HCT116 (cell line): ENCODE measurements around the gene PLCXD1. TPM values are rescaled to one million over a fixed set of nuclear protein-coding genes. Genes with fewer than 3 reads are reported as not detected.
"Not testable (repeated sequence)": the region's sequence is repeated elsewhere in the genome, so short reads cannot be mapped to it uniquely, and the experiment has no call there.

Experiments
- ATAC-seq: fragments of 200-7000 bp; cut with Tn5 transposase; 2 replicates; pipeline ENCODE4 v1.9.1; 2020; ENCODE audit warnings: mild to moderate bottlenecking, moderate library complexity
- BruUV-seq: library from RNA; stranded (reverse); fragments of 400-500 nt; replicated peaks from 2 replicates; lab custom pipeline; 2021; lab: Mats Ljungman, UMichigan
- CTCF ChIA-PET: fragments of 300-600 bp; sonication (Branson Sonifier 250); formaldehyde crosslinking; loops from one replicate; lab custom pipeline; 2021; ENCODE audit warnings: antibody characterized with exemption; lab: Charles Lee
- POLR2A ChIA-PET: fragments of 300-600, 350-600 bp; sonication (Branson Sonifier 250); formaldehyde crosslinking; loops from one replicate; lab custom pipeline; 2021; ENCODE audit warnings: antibody characterized with exemption; lab: Charles Lee
- RAD21 ChIA-PET, 2 experiments: fragments of 300-600 bp; sonication (Branson Sonifier 250); formaldehyde crosslinking; loops; one replicate each; lab custom pipeline; 2023; ENCODE audit warnings: low total read pairs in 2 of 2; ENCODE audit not compliant: uncharacterized antibody in 2 of 2, unreplicated experiment in 2 of 2, low non-redundant PET in 1 of 2; lab: Charles Lee
- DNase-seq: peaks from one replicate; pipeline ENCODE4 v3.0.0-alpha.2; 2010; ENCODE audit warnings: low read depth, low spot score
- H2AFZ ChIP-seq: fragments of 200-600 bp; shearing (Covaris generic), sonication (generic); 2 replicates; pipeline ENCODE4 v1.6.1; 2017; ENCODE audit warnings: low read depth, mixed run types, mixed read lengths, antibody characterized with exemption, low read length; ENCODE audit not compliant: poor library complexity, severe bottlenecking
- H3K27ac ChIP-seq: 2 replicates; pipeline ENCODE4 v1.5.1; 2012; ENCODE audit warnings: low read depth, low read length
- H3K27me3 ChIP-seq: fragments of 200-600 bp; sonication (generic); 2 replicates; pipeline ENCODE4 v1.6.1; 2016; ENCODE audit warnings: mixed run types, low read length, mixed read lengths; ENCODE audit not compliant: insufficient read depth
- H3K36me3 ChIP-seq, 2 experiments: fragments of 200-500 bp in 1 of 2; fragments of 200-600 bp in 1 of 2; sonication (Bioruptor generic) in 1 of 2; sonication (generic) in 1 of 2; 2 replicates each; pipeline versions ENCODE4 v1.5.1 to v1.6.1; 2014 to 2016; ENCODE audit warnings: low read length in 2 of 2, inconsistent platforms in 1 of 2, mixed read lengths in 1 of 2, mixed run types in 1 of 2; ENCODE audit not compliant: insufficient read depth in 2 of 2, control insufficient read depth in 1 of 2
- H3K4me1 ChIP-seq, 2 experiments: fragments of 200-600 bp in 1 of 2; sonication (generic) in 1 of 2; 2 replicates each; pipeline versions ENCODE4 v1.5.1 to v1.6.1; 2012 to 2017; ENCODE audit warnings: low read length in 2 of 2, inconsistent platforms in 1 of 2, mild to moderate bottlenecking in 1 of 2, mixed read lengths in 1 of 2, mixed run types in 1 of 2, moderate library complexity in 1 of 2; ENCODE audit not compliant: insufficient read depth in 2 of 2, control insufficient read depth in 1 of 2
- H3K4me2 ChIP-seq: fragments of 200-600 bp; sonication (generic); 2 replicates; pipeline ENCODE4 v1.6.1; 2017; ENCODE audit warnings: mixed run types, low read length, mixed read lengths
- H3K4me3 ChIP-seq, 2 experiments: fragments of 200-600 bp in 1 of 2; sonication (generic) in 1 of 2; replicated peaks in 1 of 2; 2 replicates each; pipeline ENCODE4 v1.5.1; 2011 to 2016; ENCODE audit warnings: low read length in 2 of 2, control low read depth in 1 of 2, low read depth in 1 of 2, mild to moderate bottlenecking in 1 of 2, mixed read lengths in 1 of 2, mixed run types in 1 of 2
- H3K79me2 ChIP-seq: fragments of 200-600 bp; sonication (generic); 2 replicates; pipeline ENCODE4 v1.6.1; 2017; ENCODE audit warnings: mild to moderate bottlenecking, mixed run types, low read length, moderate library complexity, mixed read lengths; ENCODE audit not compliant: insufficient read depth
- H3K9ac ChIP-seq: fragments of 200-600 bp; sonication (generic); 2 replicates; pipeline ENCODE4 v1.6.1; 2016; ENCODE audit warnings: low read length, mixed read lengths
- H3K9me2 ChIP-seq: fragments of 200-600 bp; sonication (generic), shearing (Covaris generic); 2 replicates; pipeline ENCODE4 v1.6.1; 2017; ENCODE audit warnings: mixed run types, mild to moderate bottlenecking, moderate library complexity; ENCODE audit not compliant: insufficient read depth
- H3K9me3 ChIP-seq, 2 experiments: fragments of 200-500 bp in 1 of 2; fragments of 200-600 bp in 1 of 2; sonication (Bioruptor generic) in 1 of 2; sonication (generic) in 1 of 2; 2 replicates each; pipeline ENCODE4 v1.6.1; 2014 to 2017; ENCODE audit warnings: low read length in 2 of 2, mixed read lengths in 2 of 2, inconsistent platforms in 1 of 2, low read depth in 1 of 2, mild to moderate bottlenecking in 1 of 2, mixed run types in 1 of 2, moderate library complexity in 1 of 2; ENCODE audit not compliant: control insufficient read depth in 1 of 2, insufficient read depth in 1 of 2
- H4K20me1 ChIP-seq: fragments of 200-600 bp; sonication (generic), shearing (Covaris generic); 2 replicates; pipeline ENCODE4 v1.6.1; 2017; ENCODE audit warnings: mixed run types, mild to moderate bottlenecking, moderate library complexity; ENCODE audit not compliant: insufficient read depth
- ATF3 ChIP-seq: IDR thresholded peaks from 2 replicates; pipeline ENCODE4 v1.6.1; 2012
- CBX3 ChIP-seq: IDR thresholded peaks from 2 replicates; pipeline ENCODE4 v1.6.1; 2012; ENCODE audit warnings: low read depth
- EGR1 ChIP-seq: IDR thresholded peaks from 2 replicates; pipeline ENCODE4 v1.6.1; 2012; ENCODE audit warnings: low read depth
- ELF1 ChIP-seq: IDR thresholded peaks from 2 replicates; pipeline ENCODE4 v1.6.1; 2012; ENCODE audit warnings: low read depth, borderline replicate concordance
- FOSL1 ChIP-seq: IDR thresholded peaks from 2 replicates; pipeline ENCODE4 v1.6.1; 2012; ENCODE audit warnings: low read depth
- POLR2A ChIP-seq: IDR thresholded peaks from 2 replicates; pipeline ENCODE4 v1.7.0; 2011; ENCODE audit warnings: borderline replicate concordance; ENCODE audit not compliant: insufficient read depth, insufficient read length; ENCODE audit errors: extremely low read depth
- REST ChIP-seq: IDR thresholded peaks from 2 replicates; pipeline ENCODE4 v1.6.1; 2012; ENCODE audit warnings: low read depth
- SIN3A ChIP-seq: IDR thresholded peaks from 2 replicates; pipeline ENCODE4 v1.6.1; 2012; ENCODE audit warnings: low read depth
- SP1 ChIP-seq: IDR thresholded peaks from 2 replicates; pipeline ENCODE4 v1.6.1; 2012; ENCODE audit warnings: low read depth
- SRF ChIP-seq: IDR thresholded peaks from 2 replicates; pipeline ENCODE4 v1.6.1; 2012; ENCODE audit warnings: low read depth
- TCF7L2 ChIP-seq: IDR thresholded peaks from 2 replicates; pipeline ENCODE4 v1.7.0; 2011; ENCODE audit warnings: borderline replicate concordance, inconsistent platforms; ENCODE audit not compliant: insufficient read depth, insufficient read length; ENCODE audit errors: extremely low read depth
- YY1 ChIP-seq: IDR thresholded peaks from 2 replicates; pipeline ENCODE4 v1.6.1; 2011; ENCODE audit warnings: low read length, low read depth, moderate library complexity, mild to moderate bottlenecking; ENCODE audit not compliant: insufficient replicate concordance; ENCODE audit errors: extremely low read depth
- ZFX ChIP-seq: fragments of 450-650 bp; IDR thresholded peaks from 2 replicates; pipeline ENCODE4 v1.6.1; 2017
- ZNF274 ChIP-seq: fragments of 200-500 bp; sonication (Bioruptor generic); IDR thresholded peaks from 2 replicates; pipeline ENCODE4 v1.6.1; 2014; ENCODE audit warnings: mild to moderate bottlenecking, low read depth, low read length, inconsistent platforms
- intact Hi-C: fragments of 100-400 bp; cut with micrococcal nuclease; formaldehyde crosslinking; loops from 2 replicates; pipeline ENCODE4 v1.10.0; 2022
- total RNA-seq: library from RNA; stranded (reverse); gene quantifications from one replicate; pipeline ENCODE4 v1.2.1, GENCODE V29; 2021; ENCODE audit not compliant: unreplicated experiment

The PLCXD1 gene
- total RNA-seq, 1 experiment from 2014 or later, result 26.3 TPM

GRCh38 chrX:350534-351323 is 69.5 kb downstream of the PLCXD1 start:
- Histone ChIP-seq H3K4me1 (no peaks in the 10 kb centered on the region), H3K27ac (no peak overlapping the region), H2AFZ (no peak overlapping the region), H3K36me3 (no peaks in the 10 kb centered on the region)
- RAD21 ChIA-PET, result no interaction called here
- TF ChIP-seq SIN3A (no peak), REST (no peak), SP1 (no peak), FOSL1 (no peak), CBX3 (no peak), ELF1 (no peak), ZNF274 (no peak), ZFX (no peak), ATF3 (no peak), EGR1 (no peak), YY1 (no peak), TCF7L2 (no peak), SRF (no peak), POLR2A (no peak)
- TF ChIP-seq, all 23 proteins: peak for 0
- H3K4me2 ChIP-seq, result no peak overlapping the region
- H4K20me1 ChIP-seq, result no peaks in the 10 kb centered on the region
- ChIA-PET POLR2A (no interaction called here), CTCF (no interaction called here)
- DNase-seq (no peak), ATAC-seq (no peak)
- no peaks in the 10 kb centered on the region for H3K27me3 ChIP-seq
- no peak overlapping the region for H3K4me3 ChIP-seq
- intact Hi-C loops, result no loop called here
- no TSS peak for BruUV-seq
- H3K79me2 ChIP-seq, result no peaks in the 10 kb centered on the region
- H3K9me3 ChIP-seq, result no peaks in the 10 kb centered on the region
- H3K9ac ChIP-seq, result no peak overlapping the region
- no peaks in the 10 kb centered on the region for H3K9me2 ChIP-seq

GRCh38 chrX:351324-351641 is 70.1 kb downstream of the PLCXD1 start:
- intact Hi-C loops, RAD21 ChIA-PET, H3K4me1 ChIP-seq: not testable (repeated sequence)

More at GRCh38 chrX:351324-351641, 70.1 kb downstream of the PLCXD1 start:
- H4K20me1 ChIP-seq, H3K9me3 ChIP-seq, H3K4me3 ChIP-seq, H3K27me3 ChIP-seq, ATAC-seq, BruUV-seq, H3K4me2 ChIP-seq, H3K79me2 ChIP-seq, CTCF ChIA-PET, H3K9me2 ChIP-seq, DNase-seq, H3K36me3 ChIP-seq, H3K9ac ChIP-seq, POLR2A ChIA-PET, H3K27ac ChIP-seq, H2AFZ ChIP-seq: not testable (repeated sequence)
